ENCODE data around the gene CD46.

Gene CD46

DNA sequence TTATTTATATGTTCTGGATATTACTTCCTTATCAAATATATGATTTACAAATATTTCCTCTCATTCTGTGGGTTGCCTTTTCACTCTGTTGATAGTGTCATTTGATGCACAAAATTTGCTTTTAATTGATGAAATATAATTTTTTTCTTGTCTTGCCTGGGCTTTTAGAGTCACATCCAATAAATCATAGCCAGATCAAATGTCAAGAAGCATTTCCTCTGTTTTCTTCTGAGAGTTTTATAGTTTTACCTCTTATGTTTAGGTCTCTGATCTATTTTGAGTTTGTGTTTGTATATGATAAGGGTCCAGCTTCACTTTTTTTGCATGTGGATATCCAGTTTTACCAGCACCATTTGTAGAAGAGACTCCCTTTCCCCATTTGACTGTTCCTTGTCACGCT is 29.5 kb downstream of the CD46 start:
- Histone ChIP-seq H3K27me3 (ENCODE audit: control insufficient read depth, insufficient read depth, low read length) (no peaks in the 10 kb centered on the region), H3K9me3 (ENCODE audit: control insufficient read depth, low read depth, low read length) (no peaks in the 10 kb centered on the region), H3K4me1 (ENCODE audit: control insufficient read depth, low read depth, low read length) (no peaks in the 10 kb centered on the region), H3K9ac (ENCODE audit: low read length) (no peak overlapping the region), H3K4me3 (ENCODE audit: low read length) (no peak overlapping the region), H3K27ac (ENCODE audit: low read length) (no peak overlapping the region), H3K36me3 (ENCODE audit: control insufficient read depth, low read depth, low read length) (peaks cover 58% of the 10 kb centered on the region)

DNA sequence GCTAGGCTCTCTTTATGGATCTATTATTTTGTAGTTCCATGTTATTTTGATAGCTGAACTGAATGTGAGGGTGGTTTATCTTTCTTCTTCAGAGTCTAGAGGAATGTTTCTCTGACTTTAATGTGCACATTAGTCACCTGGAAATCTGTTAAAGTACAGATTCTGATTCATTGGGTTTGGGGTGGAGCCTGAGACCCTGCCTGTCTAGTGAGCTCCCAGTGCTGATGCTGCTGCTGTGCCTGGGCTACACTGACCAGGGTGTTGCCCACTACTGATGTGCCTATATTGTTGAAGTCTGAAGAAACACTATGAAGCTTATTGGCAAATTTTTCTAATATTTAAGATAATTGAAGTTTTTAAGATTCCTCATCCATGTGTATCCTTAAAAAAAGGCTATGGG is 35.9 kb downstream of the CD46 start:
- no peak overlapping the region for H3K9ac ChIP-seq (ENCODE audit: low read length)
- H3K27ac ChIP-seq (ENCODE audit: low read length) = no peak overlapping the region
- no peaks in the 10 kb centered on the region for H3K4me1 ChIP-seq (ENCODE audit: control insufficient read depth, low read depth, low read length)
- H3K4me3 ChIP-seq (ENCODE audit: low read length) = no peak overlapping the region
- H3K27me3 ChIP-seq (ENCODE audit: control insufficient read depth, insufficient read depth, low read length) = no peaks in the 10 kb centered on the region
- no peaks in the 10 kb centered on the region for H3K9me3 ChIP-seq (ENCODE audit: control insufficient read depth, low read depth, low read length)
- peaks cover 66% of the 10 kb centered on the region for H3K36me3 ChIP-seq (ENCODE audit: control insufficient read depth, low read depth, low read length)

DNA sequence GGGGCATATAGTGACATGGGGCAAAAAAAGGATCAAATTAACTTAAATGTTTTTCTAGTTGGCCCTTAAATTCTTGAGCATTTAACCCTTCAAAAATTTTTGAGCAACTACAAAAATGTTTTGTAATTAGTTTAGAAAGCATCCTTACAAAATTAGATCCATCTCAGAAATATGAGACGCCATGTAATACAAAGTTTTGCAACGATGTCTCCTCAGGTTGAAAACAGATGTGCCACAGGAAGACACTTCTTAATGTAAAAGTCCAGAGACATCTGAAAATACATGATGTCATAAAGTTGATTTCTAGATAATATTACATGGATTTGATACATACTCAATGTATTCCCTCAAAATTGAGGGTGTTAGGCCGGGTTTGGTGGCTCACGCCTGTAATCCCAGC is 37.5 kb downstream of the CD46 start:
- peaks cover 66% of the 10 kb centered on the region for H3K36me3 ChIP-seq (ENCODE audit: control insufficient read depth, low read depth, low read length)
- no peaks in the 10 kb centered on the region for H3K4me1 ChIP-seq (ENCODE audit: control insufficient read depth, low read depth, low read length)
- no peak overlapping the region for H3K4me3 ChIP-seq (ENCODE audit: low read length)
- no peak overlapping the region for H3K27ac ChIP-seq (ENCODE audit: low read length)
- no peaks in the 10 kb centered on the region for H3K9me3 ChIP-seq (ENCODE audit: control insufficient read depth, low read depth, low read length)
- H3K27me3 ChIP-seq (ENCODE audit: control insufficient read depth, insufficient read depth, low read length) = no peaks in the 10 kb centered on the region
- H3K9ac ChIP-seq (ENCODE audit: low read length) = no peak overlapping the region

DNA sequence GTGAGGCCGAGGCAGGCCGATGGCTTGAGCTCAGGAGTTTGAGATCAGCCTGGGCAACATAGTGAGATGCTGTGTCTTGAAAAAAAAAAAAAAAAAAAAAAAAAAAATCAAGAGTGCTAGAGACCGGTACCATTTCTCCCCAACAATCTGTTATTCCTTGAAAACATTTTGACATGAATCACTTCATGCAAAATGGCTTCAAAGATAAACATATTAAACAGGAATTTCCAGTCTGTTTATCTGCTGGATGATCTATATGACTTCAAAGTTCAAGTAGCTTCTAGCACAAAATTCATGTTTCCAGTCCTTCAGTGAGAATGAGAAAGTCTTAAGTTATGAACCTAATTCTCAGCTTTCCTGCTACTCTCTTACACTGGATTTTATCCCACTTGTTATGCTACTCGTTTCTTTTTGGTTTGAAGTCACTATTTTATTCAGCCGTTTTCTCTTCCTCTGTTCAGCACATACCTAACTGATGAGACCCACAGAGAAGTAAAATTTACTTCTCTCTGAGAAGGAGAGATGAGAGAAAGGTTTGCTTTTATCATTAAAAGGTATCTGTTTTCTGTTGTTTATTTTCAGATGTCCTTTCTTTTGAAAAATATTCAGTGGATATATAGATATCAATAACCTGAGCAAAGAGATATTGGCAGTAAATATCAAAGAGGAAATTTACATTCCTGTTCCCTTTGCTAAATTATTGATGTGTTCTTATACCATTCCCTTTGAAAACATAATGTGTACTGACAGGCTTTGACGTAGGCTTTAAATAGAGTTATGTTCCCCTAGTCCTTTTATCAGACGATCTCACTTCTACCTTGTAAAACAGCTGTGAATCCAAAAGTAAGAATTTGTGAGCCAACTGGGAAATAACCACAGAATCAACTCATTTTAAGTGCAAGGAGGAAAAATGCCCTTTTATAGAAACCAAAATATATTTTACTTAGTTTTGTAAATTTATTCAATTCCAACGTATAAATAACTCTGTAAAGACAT is 38.2 kb downstream of the CD46 start:
- H3K4me1 ChIP-seq (ENCODE audit: control insufficient read depth, low read depth, low read length) = no peaks in the 10 kb centered on the region
- no peak overlapping the region for H3K4me3 ChIP-seq (ENCODE audit: low read length)
- H3K27ac ChIP-seq (ENCODE audit: low read length) = no peak overlapping the region
- no peak overlapping the region for H3K9ac ChIP-seq (ENCODE audit: low read length)
- H3K36me3 ChIP-seq (ENCODE audit: control insufficient read depth, low read depth, low read length) = peaks cover 64% of the 10 kb centered on the region
- H3K9me3 ChIP-seq (ENCODE audit: control insufficient read depth, low read depth, low read length) = no peaks in the 10 kb centered on the region
- no peaks in the 10 kb centered on the region for H3K27me3 ChIP-seq (ENCODE audit: control insufficient read depth, insufficient read depth, low read length)

DNA sequence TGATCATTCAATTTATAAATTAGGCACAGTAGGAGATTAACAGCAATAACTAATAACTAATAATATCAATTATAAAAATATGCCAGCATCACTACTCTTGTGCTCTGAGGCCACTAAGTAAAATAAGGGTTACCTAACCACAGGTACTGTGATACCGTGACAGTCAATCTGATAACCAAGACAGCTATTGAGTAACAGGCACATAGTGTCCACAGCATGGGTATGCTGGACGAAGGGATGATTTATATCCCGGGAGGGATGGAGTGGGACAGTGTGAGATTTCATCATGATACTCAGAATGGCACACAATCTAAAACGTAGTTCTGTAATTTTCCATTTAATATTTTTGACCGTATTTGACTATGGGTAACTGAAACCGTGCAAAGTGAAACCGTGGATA is 39.4 kb downstream of the CD46 start:
- Histone ChIP-seq H3K36me3 (ENCODE audit: control insufficient read depth, low read depth, low read length) (peaks cover 57% of the 10 kb centered on the region), H3K27ac (ENCODE audit: low read length) (no peak overlapping the region), H3K9ac (ENCODE audit: low read length) (no peak overlapping the region), H3K4me3 (ENCODE audit: low read length) (no peak overlapping the region), H3K9me3 (ENCODE audit: control insufficient read depth, low read depth, low read length) (no peaks in the 10 kb centered on the region), H3K27me3 (ENCODE audit: control insufficient read depth, insufficient read depth, low read length) (no peaks in the 10 kb centered on the region), H3K4me1 (ENCODE audit: control insufficient read depth, low read depth, low read length) (no peaks in the 10 kb centered on the region)

DNA sequence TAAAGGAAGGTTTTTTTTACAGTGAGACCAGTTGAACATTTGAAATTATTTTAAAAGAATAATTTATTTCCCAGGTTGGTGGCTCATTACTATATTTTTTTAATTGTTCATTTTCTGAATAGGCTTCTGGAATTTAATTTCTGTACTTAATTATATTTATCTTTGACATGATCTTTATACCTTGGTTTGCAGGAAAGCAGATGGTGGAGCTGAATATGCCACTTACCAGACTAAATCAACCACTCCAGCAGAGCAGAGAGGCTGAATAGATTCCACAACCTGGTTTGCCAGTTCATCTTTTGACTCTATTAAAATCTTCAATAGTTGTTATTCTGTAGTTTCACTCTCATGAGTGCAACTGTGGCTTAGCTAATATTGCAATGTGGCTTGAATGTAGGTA is 41.5 kb downstream of the CD46 start:
- Histone ChIP-seq H3K27ac (ENCODE audit: low read length) (no peak overlapping the region), H3K4me3 (ENCODE audit: low read length) (no peak overlapping the region), H3K4me1 (ENCODE audit: control insufficient read depth, low read depth, low read length) (no peaks in the 10 kb centered on the region), H3K9ac (ENCODE audit: low read length) (no peak overlapping the region), H3K27me3 (ENCODE audit: control insufficient read depth, insufficient read depth, low read length) (no peaks in the 10 kb centered on the region), H3K36me3 (ENCODE audit: control insufficient read depth, low read depth, low read length) (peaks cover 43% of the 10 kb centered on the region), H3K9me3 (ENCODE audit: control insufficient read depth, low read depth, low read length) (no peaks in the 10 kb centered on the region)

DNA sequence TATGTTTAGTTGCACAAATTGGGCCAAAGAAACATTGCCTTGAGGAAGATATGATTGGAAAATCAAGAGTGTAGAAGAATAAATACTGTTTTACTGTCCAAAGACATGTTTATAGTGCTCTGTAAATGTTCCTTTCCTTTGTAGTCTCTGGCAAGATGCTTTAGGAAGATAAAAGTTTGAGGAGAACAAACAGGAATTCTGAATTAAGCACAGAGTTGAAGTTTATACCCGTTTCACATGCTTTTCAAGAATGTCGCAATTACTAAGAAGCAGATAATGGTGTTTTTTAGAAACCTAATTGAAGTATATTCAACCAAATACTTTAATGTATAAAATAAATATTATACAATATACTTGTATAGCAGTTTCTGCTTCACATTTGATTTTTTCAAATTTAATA is 43.0 kb downstream of the CD46 start:
- Histone ChIP-seq H3K27ac (ENCODE audit: low read length) (no peak overlapping the region), H3K9me3 (ENCODE audit: control insufficient read depth, low read depth, low read length) (no peaks in the 10 kb centered on the region), H3K4me3 (ENCODE audit: low read length) (no peak overlapping the region), H3K4me1 (ENCODE audit: control insufficient read depth, low read depth, low read length) (no peaks in the 10 kb centered on the region), H3K27me3 (ENCODE audit: control insufficient read depth, insufficient read depth, low read length) (no peaks in the 10 kb centered on the region), H3K9ac (ENCODE audit: low read length) (no peak overlapping the region), H3K36me3 (ENCODE audit: control insufficient read depth, low read depth, low read length) (peaks cover 32% of the 10 kb centered on the region)

DNA sequence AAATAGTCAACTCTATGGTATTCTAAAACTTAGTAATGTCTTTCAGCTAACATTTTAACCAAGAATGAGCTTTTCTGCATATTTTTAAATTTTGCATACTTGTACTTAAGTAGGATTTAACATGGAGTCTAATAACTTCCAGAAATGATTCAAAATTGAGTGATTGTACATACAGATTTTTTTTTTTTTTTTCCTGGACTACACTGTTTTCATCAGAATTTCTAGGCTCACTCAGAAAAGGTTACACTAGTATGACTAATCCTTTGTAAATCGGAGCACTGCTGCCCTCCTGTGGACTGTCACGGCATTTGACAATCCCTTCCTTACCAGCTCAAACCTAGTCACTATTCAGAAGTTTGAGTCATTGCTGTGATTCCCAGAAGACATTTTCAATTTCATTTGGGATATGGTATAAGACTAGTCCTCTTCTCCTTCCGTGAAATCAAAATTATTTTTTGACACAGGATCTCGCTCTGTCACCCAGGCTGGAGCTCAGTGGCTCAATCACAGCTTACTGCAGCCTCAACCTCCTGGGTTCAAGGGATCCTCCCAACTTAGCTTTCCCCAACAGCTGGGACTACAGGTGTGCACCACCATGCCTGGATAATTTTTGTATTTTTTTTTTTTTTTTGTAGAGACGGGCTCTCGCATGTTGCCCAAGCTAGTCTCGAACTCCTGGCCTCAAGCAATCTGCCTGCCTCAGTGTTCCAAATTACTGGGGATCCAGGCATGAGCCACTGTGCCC is 45.5 kb downstream of the CD46 start:
- no peaks in the 10 kb centered on the region for H3K27me3 ChIP-seq (ENCODE audit: control insufficient read depth, insufficient read depth, low read length)
- H3K4me1 ChIP-seq (ENCODE audit: control insufficient read depth, low read depth, low read length) = peaks cover 3% of the 10 kb centered on the region
- no peaks in the 10 kb centered on the region for H3K9me3 ChIP-seq (ENCODE audit: control insufficient read depth, low read depth, low read length)
- peaks cover 27% of the 10 kb centered on the region for H3K36me3 ChIP-seq (ENCODE audit: control insufficient read depth, low read depth, low read length)
- no peak overlapping the region for H3K4me3 ChIP-seq (ENCODE audit: low read length)
- H3K9ac ChIP-seq (ENCODE audit: low read length) = no peak overlapping the region
- H3K27ac ChIP-seq (ENCODE audit: low read length) = no peak overlapping the region

DNA sequence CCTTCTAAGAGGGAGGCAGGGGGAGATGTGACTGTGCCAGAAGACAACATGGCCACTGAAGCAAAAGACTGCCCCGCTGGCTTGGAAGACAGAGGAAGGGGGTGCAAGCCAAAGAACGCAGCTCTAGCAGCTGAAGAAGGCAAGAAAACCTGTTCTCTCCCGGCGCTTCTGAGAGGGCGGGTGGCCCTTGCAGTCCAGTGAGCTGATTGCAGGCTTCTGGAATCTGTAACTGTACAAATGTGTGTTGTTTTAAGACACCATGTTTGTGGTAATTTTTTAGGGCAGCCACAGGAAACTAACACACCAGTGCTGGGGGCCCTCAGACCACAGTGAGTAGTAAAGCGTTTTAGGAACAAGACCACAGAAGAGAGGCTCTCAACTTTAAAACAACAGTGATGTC is 47.0 kb downstream of the CD46 start:
- Histone ChIP-seq H3K9ac (ENCODE audit: low read length) (no peak overlapping the region), H3K36me3 (ENCODE audit: control insufficient read depth, low read depth, low read length) (peaks cover 16% of the 10 kb centered on the region), H3K9me3 (ENCODE audit: control insufficient read depth, low read depth, low read length) (no peaks in the 10 kb centered on the region), H3K4me3 (ENCODE audit: low read length) (no peak overlapping the region), H3K27me3 (ENCODE audit: control insufficient read depth, insufficient read depth, low read length) (no peaks in the 10 kb centered on the region), H3K27ac (ENCODE audit: low read length) (no peak overlapping the region), H3K4me1 (ENCODE audit: control insufficient read depth, low read depth, low read length) (peaks cover 3% of the 10 kb centered on the region)

DNA sequence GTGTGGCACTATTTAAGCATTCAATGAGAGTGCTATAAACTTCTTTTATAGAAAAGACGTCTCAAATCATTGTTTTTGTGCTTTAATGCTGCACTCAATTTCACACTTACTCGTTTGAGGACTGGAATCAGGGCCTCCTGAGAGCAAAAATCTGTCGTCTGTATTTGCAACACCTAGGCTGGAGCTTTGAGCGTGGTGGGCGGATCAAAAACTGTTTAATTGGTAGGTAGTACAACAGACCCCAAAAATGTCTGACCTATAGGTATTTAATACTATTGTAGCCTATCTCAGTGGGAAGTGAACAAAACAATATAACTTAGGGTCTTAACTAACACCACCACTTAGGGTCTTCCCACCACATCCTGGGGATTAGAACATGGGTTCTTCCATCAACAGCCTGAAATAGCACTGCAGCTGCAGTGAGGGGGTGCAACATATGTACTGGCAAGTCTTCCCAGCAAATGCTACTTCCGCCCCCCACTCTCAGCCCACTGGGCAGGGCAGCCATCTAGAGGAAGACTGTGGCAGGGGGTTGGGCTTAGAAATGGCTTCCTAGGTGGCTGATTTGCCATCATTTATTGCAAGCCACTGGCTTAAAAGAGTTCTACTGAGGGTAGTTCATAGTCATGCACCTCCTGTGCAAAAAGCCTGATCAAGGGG is 48.3 kb downstream of the CD46 start:
- no peak overlapping the region for H3K4me3 ChIP-seq (ENCODE audit: low read length)
- no peaks in the 10 kb centered on the region for H3K9me3 ChIP-seq (ENCODE audit: control insufficient read depth, low read depth, low read length)
- peaks cover 3% of the 10 kb centered on the region for H3K4me1 ChIP-seq (ENCODE audit: control insufficient read depth, low read depth, low read length)
- no peak overlapping the region for H3K27ac ChIP-seq (ENCODE audit: low read length)
- no peaks in the 10 kb centered on the region for H3K27me3 ChIP-seq (ENCODE audit: control insufficient read depth, insufficient read depth, low read length)
- no peak overlapping the region for H3K9ac ChIP-seq (ENCODE audit: low read length)
- H3K36me3 ChIP-seq (ENCODE audit: control insufficient read depth, low read depth, low read length) = peaks cover 5% of the 10 kb centered on the region

DNA sequence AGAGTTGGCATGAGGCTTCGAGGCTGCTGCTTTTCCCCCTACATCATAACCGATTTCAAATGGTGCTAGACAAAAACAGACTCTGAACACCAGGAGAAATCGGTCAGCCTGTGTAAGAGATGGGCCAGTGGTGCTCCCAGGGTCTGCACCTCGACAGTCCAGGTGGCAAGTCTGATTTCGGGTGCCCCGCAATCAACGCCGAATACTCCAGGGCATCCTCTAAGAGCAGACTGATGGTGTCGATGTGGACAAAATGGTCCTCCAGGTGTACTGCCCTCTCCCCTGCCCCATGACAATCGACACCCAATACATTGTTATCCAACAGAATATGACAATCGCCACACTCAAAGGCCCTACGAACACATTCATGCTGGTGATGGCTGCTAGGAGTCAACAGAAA is 50.0 kb downstream of the CD46 start:
- Histone ChIP-seq H3K27me3 (ENCODE audit: control insufficient read depth, insufficient read depth, low read length) (no peaks in the 10 kb centered on the region), H3K36me3 (ENCODE audit: control insufficient read depth, low read depth, low read length) (no peaks in the 10 kb centered on the region), H3K9me3 (ENCODE audit: control insufficient read depth, low read depth, low read length) (no peaks in the 10 kb centered on the region), H3K27ac (ENCODE audit: low read length) (no peak overlapping the region), H3K9ac (ENCODE audit: low read length) (no peak overlapping the region), H3K4me1 (ENCODE audit: control insufficient read depth, low read depth, low read length) (peaks cover 3% of the 10 kb centered on the region), H3K4me3 (ENCODE audit: low read length) (no peak overlapping the region)
